ENCODE results near the gene GALNT7. TPM values are rescaled to one million over a fixed set of nuclear protein-coding genes. Genes with fewer than 3 reads are reported as not detected.

GALNT7 gene
- total RNA-seq, 1 donor = 18.8 TPM

- Histone ChIP-seq H3K4me3 (ENCODE audit: insufficient read depth, low read length) (no peak overlapping the region), H3K9me3 (ENCODE audit: low read depth, low read length) (no peaks in the 10 kb centered on the region), H3K4me2 (ENCODE audit: insufficient read depth, low read length) (no peak overlapping the region), H3K79me2 (ENCODE audit: insufficient read depth, low read length) (no peaks in the 10 kb centered on the region), H3K4me1 (ENCODE audit: insufficient read depth, low read length) (peaks cover 16% of the 10 kb centered on the region), H4K20me1 (ENCODE audit: insufficient read depth, low read length) (no peaks in the 10 kb centered on the region), H2AFZ (ENCODE audit: low read length) (no peak overlapping the region), H3K36me3 (ENCODE audit: insufficient read depth, low read length) (peaks cover 4% of the 10 kb centered on the region), H3K27me3 (ENCODE audit: insufficient read depth, low read length) (no peaks in the 10 kb centered on the region), H3K27ac (ENCODE audit: low read depth, low read length) (no peak overlapping the region)
- DNase-seq (ENCODE audit: insufficient read length, low spot score, missing footprints) = no peak
- peak; percentile 19 for TF ChIP-seq CTCF (IDR thresholded peaks at IDR 0.05; ENCODE audit: extremely low read depth, low read depth, low read length)
Observed at GRCh38 chr4:173317004-173317403, 148.4 kb downstream of the GALNT7 start.

DNA sequence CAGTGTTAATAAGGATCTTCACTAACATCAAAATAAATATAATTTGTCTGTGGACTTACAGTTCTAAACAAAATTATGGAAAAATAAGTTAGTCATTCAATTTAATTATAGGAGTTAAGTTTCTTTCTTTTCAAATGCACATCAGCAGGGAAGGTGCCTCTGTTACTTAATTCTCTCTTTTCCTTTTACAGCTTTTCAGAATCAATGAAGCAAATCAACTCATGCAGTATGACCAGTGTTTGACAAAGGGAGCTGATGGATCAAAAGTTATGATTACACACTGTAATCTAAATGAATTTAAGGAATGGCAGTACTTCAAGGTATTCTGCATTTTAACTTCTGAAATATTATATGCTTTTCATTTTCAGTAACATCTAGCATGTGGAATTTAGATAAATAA lies 149.6 kb downstream of the GALNT7 start:
- peaks cover 18% of the 10 kb centered on the region for H3K4me1 ChIP-seq (ENCODE audit: insufficient read depth, low read length)
- no peaks in the 10 kb centered on the region for H3K79me2 ChIP-seq (ENCODE audit: insufficient read depth, low read length)
- no peaks in the 10 kb centered on the region for H4K20me1 ChIP-seq (ENCODE audit: insufficient read depth, low read length)
- no peaks in the 10 kb centered on the region for H3K27me3 ChIP-seq (ENCODE audit: insufficient read depth, low read length)
- H3K36me3 ChIP-seq (ENCODE audit: insufficient read depth, low read length) = peaks cover 4% of the 10 kb centered on the region
- no peak overlapping the region for H2AFZ ChIP-seq (ENCODE audit: low read length)
- H3K4me3 ChIP-seq (ENCODE audit: insufficient read depth, low read length) = no peak overlapping the region
- DNase-seq (ENCODE audit: insufficient read length, low spot score, missing footprints) = no peak
- TF ChIP-seq CTCF (IDR thresholded peaks at IDR 0.05; ENCODE audit: extremely low read depth, low read depth, low read length) = no peak
- no peaks in the 10 kb centered on the region for H3K9me3 ChIP-seq (ENCODE audit: low read depth, low read length)
- no peak overlapping the region for H3K27ac ChIP-seq (ENCODE audit: low read depth, low read length)
- H3K4me2 ChIP-seq (ENCODE audit: insufficient read depth, low read length) = no peak overlapping the region

- H3K27me3 ChIP-seq (ENCODE audit: insufficient read depth, low read length) = no peaks in the 10 kb centered on the region
- peaks cover 20% of the 10 kb centered on the region for H3K4me1 ChIP-seq (ENCODE audit: insufficient read depth, low read length)
- H3K79me2 ChIP-seq (ENCODE audit: insufficient read depth, low read length) = no peaks in the 10 kb centered on the region
- no peak overlapping the region for H3K4me2 ChIP-seq (ENCODE audit: insufficient read depth, low read length)
- peak; percentile 34 for TF ChIP-seq CTCF (IDR thresholded peaks at IDR 0.05; ENCODE audit: extremely low read depth, low read depth, low read length)
- no peak for DNase-seq (ENCODE audit: insufficient read length, low spot score, missing footprints)
- H3K4me3 ChIP-seq (ENCODE audit: insufficient read depth, low read length) = no peak overlapping the region
- peaks cover 4% of the 10 kb centered on the region for H3K36me3 ChIP-seq (ENCODE audit: insufficient read depth, low read length)
- H3K27ac ChIP-seq (ENCODE audit: low read depth, low read length) = no peak overlapping the region
- H2AFZ ChIP-seq (ENCODE audit: low read length) = no peak overlapping the region
- no peaks in the 10 kb centered on the region for H4K20me1 ChIP-seq (ENCODE audit: insufficient read depth, low read length)
- no peaks in the 10 kb centered on the region for H3K9me3 ChIP-seq (ENCODE audit: low read depth, low read length)
Observed at GRCh38 chr4:173318648-173319211, 150.1 kb downstream of the GALNT7 start.

DNA sequence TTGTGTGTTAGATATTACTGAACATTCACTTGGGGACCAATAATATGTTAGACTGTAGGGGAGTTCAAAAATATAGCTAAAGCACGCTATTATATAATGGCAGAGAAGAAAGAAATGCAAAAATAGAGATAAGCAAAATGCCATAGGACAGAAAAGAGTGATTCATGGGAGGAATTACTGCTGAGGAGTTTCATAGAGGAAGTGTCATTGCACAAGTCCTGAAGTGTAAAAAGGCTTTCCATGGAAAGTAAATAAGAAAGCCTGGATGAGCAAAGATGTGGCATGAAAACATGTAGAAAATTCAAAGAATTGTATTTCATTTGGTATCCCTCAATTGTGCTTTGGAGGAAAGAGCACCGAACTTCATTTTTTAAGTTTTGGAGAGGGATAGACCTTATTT lies 151.1 kb downstream of the GALNT7 start:
- no peak overlapping the region for H2AFZ ChIP-seq (ENCODE audit: low read length)
- no peak for DNase-seq (ENCODE audit: insufficient read length, low spot score, missing footprints)
- H3K4me2 ChIP-seq (ENCODE audit: insufficient read depth, low read length) = peak overlapping the region; percentile 26
- peaks cover 4% of the 10 kb centered on the region for H3K36me3 ChIP-seq (ENCODE audit: insufficient read depth, low read length)
- no peaks in the 10 kb centered on the region for H3K27me3 ChIP-seq (ENCODE audit: insufficient read depth, low read length)
- H3K9me3 ChIP-seq (ENCODE audit: low read depth, low read length) = no peaks in the 10 kb centered on the region
- no peak overlapping the region for H3K4me3 ChIP-seq (ENCODE audit: insufficient read depth, low read length)
- H3K27ac ChIP-seq (ENCODE audit: low read depth, low read length) = no peak overlapping the region
- peaks cover 20% of the 10 kb centered on the region for H3K4me1 ChIP-seq (ENCODE audit: insufficient read depth, low read length)
- H4K20me1 ChIP-seq (ENCODE audit: insufficient read depth, low read length) = no peaks in the 10 kb centered on the region
- no peak for TF ChIP-seq CTCF (IDR thresholded peaks at IDR 0.05; ENCODE audit: extremely low read depth, low read depth, low read length)
- H3K79me2 ChIP-seq (ENCODE audit: insufficient read depth, low read length) = no peaks in the 10 kb centered on the region

Data from osteoblast (primary cell).